22Rv1 (cell line): ENCODE measurements around the gene TEX2.

Experiments used
- CTCF ChIP-seq: fragments of 450-650 bp; IDR thresholded peaks from 2 replicates; pipeline ENCODE4 v1.5.1; 2017; ENCODE audit warnings: mild to moderate bottlenecking
- ZFX ChIP-seq: fragments of 450-650 bp; IDR thresholded peaks from 2 replicates; pipeline ENCODE4 v1.6.1; 2017; ENCODE audit warnings: antibody characterized with exemption, borderline replicate concordance

- TF ChIP-seq CTCF (no peak), ZFX (no peak)
Measured at GRCh38 chr17:64157669-64158180, 105.3 kb downstream of the TEX2 start.
